ENCODE results near the gene ROBO1. TPM values are rescaled to one million over a fixed set of nuclear protein-coding genes. Genes with fewer than 3 reads are reported as not detected.

The ROBO1 gene
- polyA plus RNA-seq, 1 donor (not counting 4 experiments of a cell fraction or from before 2014, with no cell fraction given), result 27.1 TPM

DNA sequence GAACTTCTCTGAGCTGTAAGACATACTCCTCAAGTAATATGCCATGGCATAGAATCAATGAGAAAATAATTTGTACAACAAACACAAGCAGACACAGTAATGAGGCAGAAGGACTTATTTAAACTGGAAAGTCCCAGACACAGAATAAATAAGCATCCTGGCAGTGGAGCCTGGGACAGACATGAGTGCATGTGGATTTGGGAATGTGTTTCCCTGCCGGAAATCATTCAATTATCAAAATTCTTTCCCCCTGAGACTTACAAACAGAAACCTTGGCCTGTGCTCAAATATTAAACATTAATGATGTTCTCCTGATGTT is 520.1 kb downstream of the ROBO1 start:
- dilution Hi-C loops (cut with MboI; ENCODE audit: extremely low pct_ligation_motif_present, low sequenced_read_pairs), result no loop called here
- H3K4me2 ChIP-seq (ENCODE audit: control insufficient read depth, extremely low read depth, insufficient read depth, low read depth, low read length), result no peak overlapping the region

DNA sequence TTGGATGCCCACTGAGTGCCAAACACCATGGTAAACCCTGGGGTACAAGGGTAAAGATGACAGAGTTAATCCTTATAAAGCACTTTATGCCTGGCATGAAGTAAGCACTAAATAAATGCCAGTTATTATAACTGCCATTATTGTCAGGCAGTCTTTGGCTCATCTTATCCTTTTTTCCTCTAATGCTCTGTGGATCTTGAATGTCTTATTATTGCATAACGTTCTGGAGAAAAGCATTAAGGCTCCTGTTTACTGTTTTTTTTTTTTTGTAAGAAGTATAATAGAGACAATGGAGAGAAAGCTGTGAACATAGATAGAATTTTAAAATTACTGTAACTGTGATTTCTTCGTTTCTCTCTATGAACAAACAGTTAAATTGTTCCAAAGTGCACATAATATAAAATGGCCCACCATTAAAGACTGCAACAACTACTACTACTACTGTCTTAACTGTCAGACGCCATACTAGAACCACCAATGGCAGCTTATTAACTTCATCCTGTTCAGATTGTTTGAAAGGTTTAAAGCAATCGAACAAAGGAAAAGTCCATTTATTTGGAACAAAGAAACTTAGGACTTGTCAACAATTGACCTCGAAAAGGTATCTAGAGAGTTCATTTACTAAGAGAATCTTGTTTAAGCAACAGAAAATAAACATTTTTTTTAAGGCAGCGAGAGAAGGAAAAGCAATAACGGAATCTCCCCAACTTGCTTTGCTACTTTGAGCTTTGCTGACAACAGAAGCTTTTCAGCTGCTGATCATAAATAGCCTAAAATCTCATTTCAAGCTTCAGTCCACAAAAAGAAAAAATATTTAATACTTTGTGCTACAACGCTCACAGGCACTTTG is 520.7 kb downstream of the ROBO1 start:
- no peaks in the 10 kb centered on the region for H3K79me2 ChIP-seq (ENCODE audit: control insufficient read depth, insufficient read depth, low read length)
- DNase-seq (ENCODE audit: low read depth, low spot score) (no peak), FAIRE-seq (no peak)
- H3K4me1 ChIP-seq (ENCODE audit: control insufficient read depth, extremely low read depth, insufficient read depth, low read length), result no peaks in the 10 kb centered on the region
- no peak overlapping the region for H3K9ac ChIP-seq (ENCODE audit: control insufficient read depth, extremely low read depth, insufficient read depth, low read length)
- H4K20me1 ChIP-seq (ENCODE audit: control insufficient read depth, extremely low read depth, insufficient read depth, low read length), result no peaks in the 10 kb centered on the region
- H2AFZ ChIP-seq (ENCODE audit: control insufficient read depth, low read length), result no peak overlapping the region
- no peaks in the 10 kb centered on the region for H3K9me3 ChIP-seq (ENCODE audit: control insufficient read depth, low read depth, low read length)
- no peak overlapping the region for H3K27ac ChIP-seq (ENCODE audit: control insufficient read depth, insufficient read depth, low read length)
- dilution Hi-C loops (cut with MboI; ENCODE audit: extremely low pct_ligation_motif_present, low sequenced_read_pairs), result no loop called here
- H3K36me3 ChIP-seq (ENCODE audit: control insufficient read depth in 2 of 2, extremely low read depth in 1 of 2, insufficient read depth in 2 of 2, low read length in 2 of 2), result no peaks in the 10 kb centered on the region
- TF ChIP-seq EZH2 (IDR thresholded peaks at IDR 0.05; ENCODE audit: low read length), result no peak
- TF ChIP-seq, protein P1, sequence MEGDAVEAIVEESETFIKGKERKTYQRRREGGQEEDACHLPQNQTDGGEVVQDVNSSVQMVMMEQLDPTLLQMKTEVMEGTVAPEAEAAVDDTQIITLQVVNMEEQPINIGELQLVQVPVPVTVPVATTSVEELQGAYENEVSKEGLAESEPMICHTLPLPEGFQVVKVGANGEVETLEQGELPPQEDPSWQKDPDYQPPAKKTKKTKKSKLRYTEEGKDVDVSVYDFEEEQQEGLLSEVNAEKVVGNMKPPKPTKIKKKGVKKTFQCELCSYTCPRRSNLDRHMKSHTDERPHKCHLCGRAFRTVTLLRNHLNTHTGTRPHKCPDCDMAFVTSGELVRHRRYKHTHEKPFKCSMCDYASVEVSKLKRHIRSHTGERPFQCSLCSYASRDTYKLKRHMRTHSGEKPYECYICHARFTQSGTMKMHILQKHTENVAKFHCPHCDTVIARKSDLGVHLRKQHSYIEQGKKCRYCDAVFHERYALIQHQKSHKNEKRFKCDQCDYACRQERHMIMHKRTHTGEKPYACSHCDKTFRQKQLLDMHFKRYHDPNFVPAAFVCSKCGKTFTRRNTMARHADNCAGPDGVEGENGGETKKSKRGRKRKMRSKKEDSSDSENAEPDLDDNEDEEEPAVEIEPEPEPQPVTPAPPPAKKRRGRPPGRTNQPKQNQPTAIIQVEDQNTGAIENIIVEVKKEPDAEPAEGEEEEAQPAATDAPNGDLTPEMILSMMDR (optimal IDR thresholded peaks at IDR 0.05 in 1 of 3, IDR thresholded peaks at IDR 0.05 in 1 of 3, conservative IDR thresholded peaks at IDR 0.05 in 1 of 3; ENCODE audit: extremely low read depth in 1 of 3, insufficient read depth in 2 of 3, low read length in 3 of 3), result no peak
- no peak overlapping the region for H3K4me2 ChIP-seq (ENCODE audit: control insufficient read depth, extremely low read depth, insufficient read depth, low read depth, low read length)
- no peaks in the 10 kb centered on the region for H3K27me3 ChIP-seq (ENCODE audit: control insufficient read depth, extremely low read depth, insufficient read depth, low read length)
- H3K4me3 ChIP-seq (ENCODE audit: control insufficient read depth in 2 of 3, extremely low read depth in 1 of 3, insufficient read depth in 2 of 3, low read depth in 1 of 3, low read length in 3 of 3), result no peak overlapping the region
- H3K9me1 ChIP-seq (ENCODE audit: control insufficient read depth, extremely low read depth, insufficient read depth, low read length), result no peaks in the 10 kb centered on the region

More for the DNA sequence above, 520.1 kb downstream of the ROBO1 start:
- FAIRE-seq, result no peak
- Histone ChIP-seq H3K4me1 (ENCODE audit: control insufficient read depth, extremely low read depth, insufficient read depth, low read length) (no peaks in the 10 kb centered on the region), H3K27me3 (ENCODE audit: control insufficient read depth, extremely low read depth, insufficient read depth, low read length) (no peaks in the 10 kb centered on the region), H3K79me2 (ENCODE audit: control insufficient read depth, insufficient read depth, low read length) (no peaks in the 10 kb centered on the region), H3K9me1 (ENCODE audit: control insufficient read depth, extremely low read depth, insufficient read depth, low read length) (no peaks in the 10 kb centered on the region), H3K9ac (ENCODE audit: control insufficient read depth, extremely low read depth, insufficient read depth, low read length) (no peak overlapping the region), H3K36me3 (ENCODE audit: control insufficient read depth in 2 of 2, extremely low read depth in 1 of 2, insufficient read depth in 2 of 2, low read length in 2 of 2) (no peaks in the 10 kb centered on the region), H3K27ac (ENCODE audit: control insufficient read depth, insufficient read depth, low read length) (no peak overlapping the region), H4K20me1 (ENCODE audit: control insufficient read depth, extremely low read depth, insufficient read depth, low read length) (no peaks in the 10 kb centered on the region), H2AFZ (ENCODE audit: control insufficient read depth, low read length) (no peak overlapping the region), H3K9me3 (ENCODE audit: control insufficient read depth, low read depth, low read length) (no peaks in the 10 kb centered on the region), H3K4me3 (ENCODE audit: control insufficient read depth in 2 of 3, extremely low read depth in 1 of 3, insufficient read depth in 2 of 3, low read depth in 1 of 3, low read length in 3 of 3) (no peak overlapping the region)
- no peak for DNase-seq (ENCODE audit: low read depth, low spot score)
- TF ChIP-seq, protein P1 (optimal IDR thresholded peaks at IDR 0.05 in 1 of 3, IDR thresholded peaks at IDR 0.05 in 1 of 3, conservative IDR thresholded peaks at IDR 0.05 in 1 of 3; ENCODE audit: extremely low read depth in 1 of 3, insufficient read depth in 2 of 3, low read length in 3 of 3), result no peak
- TF ChIP-seq EZH2 (IDR thresholded peaks at IDR 0.05; ENCODE audit: low read length), result no peak
